Placental epithelial cell (primary cell): ENCODE data around the gene MRTFA. TPM values are rescaled to one million over a fixed set of nuclear protein-coding genes. Genes with fewer than 3 reads are reported as not detected.

Experiments used
- total RNA-seq: library from RNA; depleted of rRNA; stranded (reverse); fragments of >200 nt; gene quantifications from 2 replicates; pipeline ENCODE4 v1.2.3, GENCODE V29; 2012

The MRTFA gene
- 55.0 and 139 TPM in 2 replicates for total RNA-seq

DNA sequence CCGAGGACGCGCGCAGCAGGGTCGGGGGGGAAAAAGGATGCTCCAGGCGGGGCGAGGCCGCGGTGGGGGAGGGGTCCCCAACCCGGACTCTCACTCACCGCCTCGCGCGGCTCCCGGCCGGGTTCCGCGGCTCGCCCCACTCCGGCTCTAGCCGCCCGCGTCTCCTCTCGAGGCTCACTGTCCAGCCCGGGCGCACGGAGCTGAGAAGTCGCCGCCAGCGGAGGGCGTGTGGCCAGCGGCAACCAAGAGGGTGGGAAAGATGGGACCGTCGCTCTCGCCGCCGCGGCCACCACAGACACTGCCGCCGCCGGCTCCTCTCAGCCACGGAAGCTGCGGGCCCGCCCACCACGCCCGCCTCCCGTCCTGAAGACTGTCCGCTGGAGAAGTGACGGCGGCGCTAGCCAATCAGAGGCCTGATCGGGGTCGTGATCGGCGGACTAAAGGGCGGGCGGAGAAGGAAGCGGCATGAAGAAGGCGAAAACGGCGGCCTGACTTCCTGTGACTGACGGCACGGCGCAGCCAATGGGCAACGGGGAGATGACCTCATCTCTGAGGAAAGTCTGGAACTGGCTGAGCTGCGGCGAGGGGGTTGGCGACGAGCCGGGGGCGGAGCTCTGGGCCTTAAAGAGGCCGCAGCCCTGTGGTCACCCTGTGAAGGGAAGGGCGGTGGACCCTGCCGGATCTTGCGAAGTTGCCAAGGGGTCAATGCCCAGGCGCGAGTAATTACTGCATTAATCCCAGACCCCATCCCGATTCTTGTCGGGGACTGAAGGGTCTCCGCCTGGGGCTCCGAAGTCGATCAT lies at the start of gene MRTFA:
MRTFA (minus strand) TSS at position 340 of the 803 bp plus-strand sequence.

DNA sequence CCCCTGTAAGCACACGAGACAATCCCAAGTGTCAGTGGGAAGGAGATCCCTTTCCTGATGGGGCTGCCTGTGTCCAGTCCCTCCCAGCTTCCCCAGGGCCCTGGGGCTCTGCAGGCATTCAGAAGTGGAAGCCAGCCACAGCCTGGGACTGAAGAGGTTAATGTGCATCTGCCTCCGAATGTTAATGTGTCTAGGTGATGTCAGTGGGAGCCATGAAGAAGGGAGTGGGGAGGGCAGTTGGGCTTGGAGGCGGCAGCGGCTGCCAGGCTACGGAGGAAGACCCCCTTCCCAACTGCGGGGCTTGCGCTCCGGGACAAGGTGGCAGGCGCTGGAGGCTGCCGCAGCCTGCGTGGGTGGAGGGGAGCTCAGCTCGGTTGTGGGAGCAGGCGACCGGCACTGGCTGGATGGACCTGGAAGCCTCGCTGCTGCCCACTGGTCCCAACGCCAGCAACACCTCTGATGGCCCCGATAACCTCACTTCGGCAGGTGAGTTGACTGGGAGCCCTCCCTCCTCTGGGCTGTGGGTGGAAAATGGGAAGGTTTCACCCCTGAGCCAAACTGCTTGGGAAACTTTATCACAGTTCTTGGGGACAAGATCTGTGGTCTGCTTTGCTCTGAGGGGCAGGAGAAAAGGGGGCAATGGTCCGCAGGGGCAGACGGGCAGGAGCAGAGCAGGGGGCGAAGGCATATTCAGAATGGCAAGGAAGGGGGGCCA lies 42.9 kb upstream of the MRTFA start, which contains the start of gene MCHR1:
MCHR1 (plus strand) TSS at position 236 of the 715 bp plus-strand sequence; CDS start at position 405, 169 bp downstream.

Other genes with a start within 250 kb of the MRTFA start
- 0.33 and 0.39 TPM in 2 replicates for gene MCHR1, start 42.8 kb upstream of the MRTFA start, total RNA-seq
- 13.0 and 18.9 TPM in 2 replicates for gene SLC25A17, start 182.6 kb upstream of the MRTFA start, total RNA-seq
- 160 and 234 TPM in 2 replicates for gene ST13, start 219.9 kb upstream of the MRTFA start, total RNA-seq
- 11.4 and 13.0 TPM in 2 replicates for gene XPNPEP3, start 220.4 kb upstream of the MRTFA start, total RNA-seq
- gene DNAJB7, start 225.4 kb upstream of the MRTFA start, total RNA-seq, result not detected in 2 replicates